RCC 7860 (cell line): ENCODE results near the gene LGALS1.
"Not testable (repeated sequence)": the region's sequence is repeated elsewhere in the genome, so short reads cannot be mapped to it uniquely, and the experiment has no call there.

Experiments used
- DNase-seq: peaks from one replicate; pipeline ENCODE4 v3.0.0-alpha.2; 2015; ENCODE audit warnings: low spot score
- FAIRE-seq: peaks from 2 replicates; lab custom pipeline; 2012; peaks lifted over from hg19 to GRCh38; lab: Jason Lieb, UNC

LGALS1 gene

GRCh38 chr22:37714634-37715033 lies 39.2 kb downstream of the LGALS1 start:
- FAIRE-seq: no peak
- no peak for DNase-seq

- FAIRE-seq (no peak), DNase-seq (no peak)
These were observed 40.3 kb downstream of the LGALS1 start for GRCh38 chr22:37715760-37716159.

GRCh38 chr22:37716708-37717107 lies 41.3 kb downstream of the LGALS1 start:
- DNase-seq: no peak
- FAIRE-seq: no peak

DNA sequence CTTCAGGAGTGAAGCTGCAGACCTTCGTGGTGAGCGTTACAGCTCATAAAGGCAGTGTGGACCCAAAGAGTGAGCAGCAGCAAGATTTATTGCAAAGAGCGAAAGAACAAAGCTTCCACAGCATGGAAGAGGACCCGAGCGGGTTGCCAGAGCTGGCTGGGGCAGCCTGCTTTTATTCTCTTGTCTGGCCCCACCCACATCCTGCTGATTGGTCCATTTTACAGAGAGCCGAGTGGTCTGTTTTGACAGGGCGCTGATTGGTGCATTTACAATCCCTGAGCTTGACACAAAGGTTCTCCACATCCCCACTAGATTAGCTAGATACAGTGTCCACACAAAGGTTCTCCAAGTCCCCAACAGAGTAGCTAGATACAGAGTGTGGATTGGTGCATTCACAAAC lies 41.8 kb downstream of the LGALS1 start:
- FAIRE-seq: not testable (repeated sequence)

GRCh38 chr22:37717746-37718305 lies 42.4 kb downstream of the LGALS1 start:
- DNase-seq, FAIRE-seq: not testable (repeated sequence)

More for the DNA sequence above, 41.8 kb downstream of the LGALS1 start:
- DNase-seq: not testable (repeated sequence)

DNA sequence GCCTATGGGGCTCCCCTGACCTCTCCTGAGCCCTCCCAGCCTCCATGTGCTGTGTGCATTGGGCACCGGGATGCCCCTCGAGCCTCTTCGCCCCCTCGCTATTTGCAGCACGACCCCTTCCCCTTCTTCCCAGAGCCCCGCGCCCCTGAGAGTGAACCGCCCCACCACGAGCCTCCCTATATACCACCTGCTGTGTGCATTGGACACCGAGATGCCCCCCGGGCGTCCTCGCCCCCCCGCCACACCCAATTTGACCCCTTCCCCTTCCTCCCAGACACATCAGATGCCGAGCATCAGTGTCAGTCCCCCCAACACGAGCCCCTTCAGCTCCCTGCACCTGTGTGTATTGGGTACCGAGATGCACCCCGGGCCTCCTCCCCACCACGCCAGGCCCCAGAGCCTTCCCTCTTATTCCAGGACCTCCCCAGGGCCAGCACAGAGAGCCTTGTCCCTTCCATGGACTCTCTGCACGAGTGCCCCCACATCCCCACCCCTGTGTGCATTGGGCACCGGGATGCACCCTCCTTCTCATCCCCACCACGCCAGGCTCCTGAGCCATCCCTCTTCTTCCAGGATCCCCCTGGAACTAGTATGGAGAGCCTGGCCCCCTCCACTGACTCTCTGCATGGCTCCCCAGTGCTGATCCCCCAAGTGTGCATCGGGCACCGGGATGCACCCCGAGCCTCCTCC lies 50.3 kb downstream of the LGALS1 start:
- FAIRE-seq (no peak), DNase-seq (no peak)

- FAIRE-seq (no peak), DNase-seq (peak; percentile 6)
These were observed 50.9 kb downstream of the LGALS1 start for GRCh38 chr22:37726241-37726887.

- no peak for FAIRE-seq
These were observed 53.2 kb downstream of the LGALS1 start for GRCh38 chr22:37728620-37729019.

More at GRCh38 chr22:37728620-37729019, 53.2 kb downstream of the LGALS1 start:
- DNase-seq: no peak
